Measurements from ENCODE around the gene NOL12.
"Not testable (repeated sequence)": the region's sequence is repeated elsewhere in the genome, so short reads cannot be mapped to it uniquely, and the experiment has no call there.

Gene NOL12

DNA sequence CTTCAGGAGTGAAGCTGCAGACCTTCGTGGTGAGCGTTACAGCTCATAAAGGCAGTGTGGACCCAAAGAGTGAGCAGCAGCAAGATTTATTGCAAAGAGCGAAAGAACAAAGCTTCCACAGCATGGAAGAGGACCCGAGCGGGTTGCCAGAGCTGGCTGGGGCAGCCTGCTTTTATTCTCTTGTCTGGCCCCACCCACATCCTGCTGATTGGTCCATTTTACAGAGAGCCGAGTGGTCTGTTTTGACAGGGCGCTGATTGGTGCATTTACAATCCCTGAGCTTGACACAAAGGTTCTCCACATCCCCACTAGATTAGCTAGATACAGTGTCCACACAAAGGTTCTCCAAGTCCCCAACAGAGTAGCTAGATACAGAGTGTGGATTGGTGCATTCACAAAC lies 31.1 kb downstream of the NOL12 start:
- not testable (repeated sequence) for DNase-seq

DNA sequence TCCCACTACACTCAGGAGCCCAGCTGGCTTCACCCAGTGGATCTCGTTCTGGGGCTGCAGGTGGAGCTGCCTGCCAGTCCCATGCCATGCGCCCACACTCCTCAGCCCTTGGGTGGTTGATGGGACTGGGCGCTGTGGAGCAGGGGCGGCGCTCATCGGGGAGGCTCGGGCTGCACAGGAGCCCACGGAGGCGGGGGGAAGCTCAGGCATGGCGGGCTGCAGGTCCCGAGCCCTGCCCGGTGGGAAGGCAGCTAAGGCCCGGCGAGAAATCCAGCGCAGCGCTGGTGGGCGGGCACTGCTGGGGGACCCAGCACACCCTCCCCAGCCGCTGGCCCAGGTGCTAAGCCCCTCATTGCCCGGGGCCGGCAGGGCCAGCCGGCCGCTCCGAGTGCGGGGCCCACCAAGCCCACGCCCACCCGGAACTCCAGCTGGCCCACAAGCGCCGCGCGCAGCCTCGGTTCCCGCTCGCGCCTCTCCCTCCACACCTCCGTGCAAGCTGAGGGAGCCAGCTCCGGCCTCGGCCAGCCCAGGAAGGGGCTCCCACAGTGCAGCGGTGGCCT lies 31.7 kb downstream of the NOL12 start:
- DNase-seq, result not testable (repeated sequence)

DNA sequence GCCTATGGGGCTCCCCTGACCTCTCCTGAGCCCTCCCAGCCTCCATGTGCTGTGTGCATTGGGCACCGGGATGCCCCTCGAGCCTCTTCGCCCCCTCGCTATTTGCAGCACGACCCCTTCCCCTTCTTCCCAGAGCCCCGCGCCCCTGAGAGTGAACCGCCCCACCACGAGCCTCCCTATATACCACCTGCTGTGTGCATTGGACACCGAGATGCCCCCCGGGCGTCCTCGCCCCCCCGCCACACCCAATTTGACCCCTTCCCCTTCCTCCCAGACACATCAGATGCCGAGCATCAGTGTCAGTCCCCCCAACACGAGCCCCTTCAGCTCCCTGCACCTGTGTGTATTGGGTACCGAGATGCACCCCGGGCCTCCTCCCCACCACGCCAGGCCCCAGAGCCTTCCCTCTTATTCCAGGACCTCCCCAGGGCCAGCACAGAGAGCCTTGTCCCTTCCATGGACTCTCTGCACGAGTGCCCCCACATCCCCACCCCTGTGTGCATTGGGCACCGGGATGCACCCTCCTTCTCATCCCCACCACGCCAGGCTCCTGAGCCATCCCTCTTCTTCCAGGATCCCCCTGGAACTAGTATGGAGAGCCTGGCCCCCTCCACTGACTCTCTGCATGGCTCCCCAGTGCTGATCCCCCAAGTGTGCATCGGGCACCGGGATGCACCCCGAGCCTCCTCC lies 39.6 kb downstream of the NOL12 start:
- no peak for DNase-seq

DNA sequence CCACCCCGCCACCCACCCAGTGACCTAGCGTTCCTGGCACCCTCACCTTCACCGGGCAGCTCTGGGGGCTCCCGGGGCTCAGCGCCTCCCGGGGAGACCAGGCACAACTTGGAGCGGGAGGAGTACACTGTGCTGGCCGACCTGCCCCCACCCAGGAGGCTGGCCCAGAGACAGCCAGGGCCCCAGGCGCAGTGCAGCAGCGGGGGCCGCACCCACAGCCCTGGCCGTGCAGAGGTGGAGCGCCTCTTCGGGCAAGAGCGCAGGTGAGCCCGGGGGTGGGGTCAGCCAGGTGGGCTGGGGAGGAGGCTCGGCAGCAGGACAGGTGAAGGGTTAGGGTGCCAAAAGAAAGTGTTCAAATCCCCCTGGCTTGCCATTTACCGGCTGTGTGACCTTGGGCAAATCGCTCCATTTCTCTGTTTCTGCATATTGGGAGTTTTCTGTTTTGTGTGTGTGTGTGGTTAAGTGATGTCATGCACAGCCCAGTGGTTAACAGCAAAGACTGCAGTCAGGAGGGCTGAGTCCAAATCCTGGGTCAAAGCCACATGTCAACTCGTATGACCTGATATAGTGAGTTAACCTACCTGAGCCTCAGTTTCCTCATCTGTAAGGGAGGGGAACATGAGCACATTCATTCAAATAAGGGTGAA lies 40.2 kb downstream of the NOL12 start:
- no peak for DNase-seq

DNA sequence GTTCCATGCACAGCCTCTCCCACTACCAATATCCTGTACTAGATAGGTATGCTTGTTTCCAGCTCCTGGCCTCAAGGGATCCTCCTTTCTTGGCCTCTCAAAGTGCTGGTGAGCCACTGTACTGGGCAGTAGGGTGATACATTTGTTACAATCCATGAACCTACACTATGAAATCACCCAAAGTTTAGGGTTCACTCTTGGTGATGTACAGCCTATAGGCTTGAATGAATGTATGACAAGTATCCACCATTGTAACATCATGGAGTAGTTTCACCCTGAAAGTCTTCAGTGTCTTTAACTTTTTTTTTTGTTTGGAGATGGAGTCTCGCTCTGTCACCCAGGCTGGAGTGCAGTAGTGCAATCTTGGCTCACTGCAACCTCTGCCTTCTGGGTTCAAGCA lies 42.5 kb downstream of the NOL12 start:
- no peak for DNase-seq

DNA sequence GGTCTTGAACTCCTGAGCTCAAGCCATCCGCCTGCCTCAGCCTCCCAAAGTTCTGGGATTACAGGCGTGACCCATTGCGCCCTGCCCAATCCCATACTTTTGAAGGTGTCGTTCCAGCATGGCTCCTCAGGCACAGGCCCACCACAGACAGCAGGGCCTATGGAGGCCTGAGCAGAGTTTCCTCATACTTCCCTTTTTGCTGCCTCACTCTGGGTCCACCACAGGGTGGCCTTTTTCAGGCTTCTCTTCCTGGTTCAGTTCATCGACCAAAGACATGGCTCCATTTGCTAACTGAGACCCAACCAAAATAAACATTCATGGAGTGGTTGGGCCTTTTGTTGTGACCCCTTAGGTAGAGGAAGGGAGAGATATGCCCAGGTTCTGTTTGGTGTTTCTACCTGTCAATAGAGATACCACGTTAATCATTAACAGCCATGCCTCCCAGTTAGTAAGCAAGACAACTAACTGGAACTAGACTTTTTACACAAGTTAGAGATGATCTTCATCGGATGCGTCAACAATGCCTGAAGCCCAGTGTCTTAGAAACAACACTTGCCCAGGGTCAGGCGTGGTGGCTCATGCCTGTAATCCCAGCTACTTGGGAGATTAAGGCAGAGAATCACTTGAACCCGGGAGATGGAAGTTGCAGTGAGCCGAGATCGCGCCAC lies 45.8 kb downstream of the NOL12 start:
- DNase-seq, result no peak

DNA sequence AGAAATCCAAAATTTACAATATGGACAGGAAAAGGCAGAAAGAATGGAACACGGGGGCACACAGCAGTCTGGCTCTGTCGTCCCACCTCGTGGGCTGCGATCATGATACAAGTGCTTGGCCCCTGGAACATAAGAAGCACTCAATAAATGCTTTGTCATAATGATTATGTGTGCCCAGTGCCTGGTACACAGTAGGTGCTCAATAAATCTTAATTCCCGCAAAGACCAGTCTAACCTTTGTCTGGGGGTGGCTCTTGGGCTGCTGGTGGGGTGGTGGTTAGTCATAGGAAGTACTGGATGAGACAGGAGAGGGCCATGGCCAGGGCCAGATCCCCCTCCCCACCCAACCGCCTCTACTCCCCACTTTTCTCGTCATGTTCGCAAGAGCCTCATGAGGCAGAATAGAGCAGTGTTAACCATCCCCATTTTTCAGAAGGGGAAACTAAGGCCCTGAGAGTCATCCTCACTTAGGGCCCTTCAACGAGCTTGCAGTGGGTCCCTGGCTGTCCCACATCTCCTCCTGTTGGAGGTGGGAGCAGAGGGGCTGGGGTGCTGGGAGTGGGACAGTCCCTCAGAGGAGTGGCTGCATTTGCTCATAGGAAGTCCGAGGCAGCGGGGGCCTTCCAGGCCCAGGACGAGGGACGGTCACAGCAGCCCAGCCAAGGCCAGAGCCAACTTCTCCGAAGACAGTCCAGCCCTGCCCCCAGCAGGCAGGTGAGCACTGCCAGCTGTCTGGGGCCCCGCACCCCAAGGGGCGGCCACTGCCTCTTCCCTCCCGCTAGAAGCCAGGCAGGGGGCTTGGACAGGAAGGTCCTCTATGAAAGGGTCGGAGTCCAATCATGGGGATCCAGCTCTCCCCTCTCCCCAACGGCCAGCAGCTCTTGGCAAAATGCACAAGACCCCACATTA lies 46.8 kb downstream of the NOL12 start:
- DNase-seq, result no peak

DNA sequence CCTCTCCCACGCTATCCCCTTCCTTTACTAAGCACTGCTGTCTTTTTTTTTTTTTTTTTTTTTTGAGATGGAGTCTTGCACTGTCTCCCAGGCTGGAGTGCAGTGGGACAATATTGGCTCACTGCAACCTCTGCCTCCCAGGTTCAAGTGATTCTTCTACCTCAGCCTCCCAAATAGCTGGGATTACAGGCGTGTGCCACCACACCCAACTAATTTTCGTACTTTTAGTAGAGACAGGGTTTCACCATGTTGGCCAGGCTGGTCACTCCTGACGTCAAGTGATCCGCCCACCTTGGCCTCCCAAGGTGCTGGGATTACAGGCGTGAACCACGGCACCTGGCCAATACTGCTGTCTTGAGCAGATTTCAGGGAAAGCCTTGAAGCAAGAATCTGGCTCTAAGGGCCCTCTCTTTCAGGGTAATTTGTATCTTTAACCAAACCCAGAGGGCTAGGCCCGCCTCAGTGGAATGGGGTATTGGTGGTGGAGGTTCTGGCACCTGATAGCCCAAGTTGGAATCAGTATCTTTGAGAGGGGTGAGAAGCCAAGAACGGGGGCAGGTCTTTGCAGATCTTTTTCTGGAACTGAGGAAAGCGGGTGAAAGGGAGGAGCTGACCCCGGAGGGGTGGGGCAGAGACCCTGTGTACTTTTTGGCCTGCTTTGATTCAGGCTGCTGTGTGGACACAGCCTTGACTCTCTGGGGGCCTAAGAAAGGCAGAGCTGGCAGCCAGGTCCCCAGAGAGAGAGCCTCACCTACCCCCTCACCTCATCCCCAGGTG lies 47.7 kb downstream of the NOL12 start:
- no peak for DNase-seq

DNA sequence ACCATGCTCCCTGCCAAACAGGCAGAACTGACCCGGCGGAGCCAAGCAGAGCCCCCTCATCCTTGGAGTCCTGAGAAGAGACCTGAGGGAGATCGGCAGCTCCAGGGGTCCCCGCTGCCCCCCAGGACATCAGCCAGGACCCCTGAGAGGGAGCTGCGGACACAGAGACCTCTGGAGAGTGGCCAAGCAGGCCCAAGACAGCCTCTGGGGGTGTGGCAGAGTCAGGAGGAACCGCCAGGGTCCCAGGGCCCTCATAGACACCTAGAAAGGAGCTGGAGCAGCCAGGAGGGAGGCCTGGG lies 48.2 kb downstream of the NOL12 start:
- DNase-seq, result no peak

DNA sequence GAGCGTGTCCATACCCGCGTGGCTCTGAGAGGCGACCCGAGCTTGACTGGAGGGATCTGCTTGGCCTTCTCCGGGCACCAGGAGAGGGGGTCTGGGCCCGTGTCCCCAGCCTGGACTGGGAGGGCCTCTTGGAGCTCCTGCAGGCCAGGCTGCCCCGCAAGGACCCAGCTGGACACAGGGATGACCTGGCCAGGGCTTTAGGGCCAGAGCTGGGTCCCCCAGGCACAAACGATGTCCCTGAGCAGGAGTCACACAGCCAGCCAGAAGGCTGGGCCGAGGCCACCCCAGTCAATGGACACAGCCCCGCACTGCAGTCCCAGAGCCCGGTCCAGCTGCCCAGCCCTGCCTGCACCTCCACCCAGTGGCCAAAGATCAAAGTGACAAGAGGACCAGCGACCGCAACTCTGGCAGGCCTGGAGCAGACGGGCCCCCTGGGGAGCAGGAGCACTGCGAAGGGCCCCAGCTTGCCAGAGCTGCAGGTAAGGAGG lies 48.9 kb downstream of the NOL12 start:
- DNase-seq, result no peak

DNA sequence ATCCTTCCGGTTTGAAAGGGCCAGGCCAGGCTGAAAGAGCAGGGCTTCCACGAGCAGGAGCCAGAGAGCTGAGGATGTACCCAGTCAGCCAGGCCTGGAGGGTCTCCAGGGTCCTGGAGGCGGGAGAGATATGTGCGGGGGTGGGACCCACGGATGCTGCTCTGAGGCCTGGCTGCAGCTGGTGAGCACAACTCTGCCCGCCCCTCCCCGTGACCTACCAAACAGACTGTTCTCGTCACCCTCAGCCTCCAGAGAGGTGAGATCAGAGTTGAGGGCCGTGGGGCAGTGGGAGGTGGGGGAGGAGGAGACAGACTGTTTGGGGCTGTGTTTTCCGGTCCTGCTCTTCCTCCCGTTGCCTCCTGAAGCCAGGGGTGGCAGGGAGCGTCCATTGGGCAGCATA lies 52.9 kb downstream of the NOL12 start:
- no peak for DNase-seq

DNA sequence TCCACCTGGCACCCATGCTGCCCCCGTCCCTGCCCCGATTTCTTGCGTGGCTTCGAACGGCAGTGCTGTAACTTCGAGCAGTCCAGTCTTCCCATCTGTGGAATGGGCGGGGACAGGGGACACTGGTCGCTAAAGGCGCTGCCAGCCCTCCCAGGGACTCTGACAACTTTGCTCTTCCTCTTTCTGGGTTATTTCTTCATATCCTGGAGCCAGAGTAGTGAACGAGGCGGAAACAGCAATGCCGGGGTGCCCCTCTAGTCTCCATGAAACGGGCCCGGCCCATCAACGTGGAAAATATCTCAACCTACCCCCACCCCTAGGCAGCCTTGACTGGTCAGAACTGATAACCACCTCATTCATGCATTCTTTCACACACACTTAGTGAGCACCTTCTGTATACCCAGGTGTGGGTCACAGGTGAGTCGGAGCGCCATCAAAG lies 53.5 kb downstream of the NOL12 start:
- no peak for DNase-seq

DNA sequence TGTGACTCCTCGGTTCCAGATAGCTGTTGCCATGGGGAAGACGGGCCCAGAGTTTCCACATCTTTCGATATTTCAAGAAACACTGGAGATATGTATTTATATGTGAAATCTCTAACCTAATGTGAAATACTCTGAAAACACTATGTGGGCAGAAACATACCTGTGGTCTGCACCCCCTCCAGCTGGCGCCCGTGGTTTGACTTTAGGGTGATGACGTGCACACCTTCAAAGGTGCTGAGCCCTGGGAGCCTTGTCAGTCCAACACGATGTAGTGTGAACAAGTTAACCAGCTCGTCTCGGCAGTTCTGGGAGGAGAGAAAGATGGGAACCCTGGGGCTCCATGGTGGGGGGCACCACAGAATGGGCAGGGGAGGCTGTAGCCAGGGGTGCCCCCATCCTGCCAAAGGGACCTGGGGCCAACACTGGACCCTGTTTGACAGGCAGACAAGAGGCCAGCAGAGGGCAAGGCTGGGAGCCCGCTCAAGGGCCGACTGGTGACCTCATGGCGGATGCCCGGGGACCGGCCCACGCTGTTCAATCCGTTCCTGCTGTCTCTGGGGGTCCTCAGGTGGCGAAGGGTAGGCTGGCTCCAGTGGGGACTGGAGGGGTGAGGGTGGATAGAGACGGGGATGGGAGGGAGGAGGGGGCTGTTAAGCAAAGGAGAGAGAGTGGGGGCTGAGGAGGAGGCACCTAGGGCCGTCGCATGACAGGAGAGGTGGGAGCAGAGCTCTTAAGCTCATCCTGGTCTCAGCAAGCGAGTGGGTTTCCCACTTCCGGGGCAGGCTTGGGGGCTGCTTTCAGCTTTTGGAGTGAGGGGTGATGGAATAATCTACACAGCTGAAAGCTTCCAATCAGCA lies 54.5 kb downstream of the NOL12 start:
- no peak for DNase-seq

DNA sequence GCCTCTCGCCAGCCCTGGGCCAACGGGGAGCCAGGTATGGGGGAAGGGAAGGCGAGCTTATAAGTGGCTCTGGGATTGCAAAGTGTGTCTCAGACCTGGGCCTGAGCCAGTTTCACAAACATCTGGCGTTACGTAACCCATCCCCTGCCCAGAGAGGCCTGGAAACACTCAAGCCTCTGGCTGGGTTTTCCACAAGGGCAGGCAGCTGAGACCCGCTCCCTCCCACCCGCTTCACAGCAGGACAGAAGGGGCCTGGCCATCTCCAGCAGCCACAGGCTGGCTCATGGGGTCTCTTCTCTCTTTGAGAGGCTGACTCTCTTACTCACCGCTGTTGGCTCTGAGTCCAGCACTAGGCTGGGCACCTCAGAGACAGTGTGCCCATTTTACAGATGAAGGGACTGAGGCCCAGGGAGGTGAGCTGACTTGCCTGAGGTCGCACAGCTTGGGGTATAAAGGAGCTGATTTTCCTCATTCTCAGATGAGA lies 55.2 kb downstream of the NOL12 start:
- no peak for DNase-seq

DNA sequence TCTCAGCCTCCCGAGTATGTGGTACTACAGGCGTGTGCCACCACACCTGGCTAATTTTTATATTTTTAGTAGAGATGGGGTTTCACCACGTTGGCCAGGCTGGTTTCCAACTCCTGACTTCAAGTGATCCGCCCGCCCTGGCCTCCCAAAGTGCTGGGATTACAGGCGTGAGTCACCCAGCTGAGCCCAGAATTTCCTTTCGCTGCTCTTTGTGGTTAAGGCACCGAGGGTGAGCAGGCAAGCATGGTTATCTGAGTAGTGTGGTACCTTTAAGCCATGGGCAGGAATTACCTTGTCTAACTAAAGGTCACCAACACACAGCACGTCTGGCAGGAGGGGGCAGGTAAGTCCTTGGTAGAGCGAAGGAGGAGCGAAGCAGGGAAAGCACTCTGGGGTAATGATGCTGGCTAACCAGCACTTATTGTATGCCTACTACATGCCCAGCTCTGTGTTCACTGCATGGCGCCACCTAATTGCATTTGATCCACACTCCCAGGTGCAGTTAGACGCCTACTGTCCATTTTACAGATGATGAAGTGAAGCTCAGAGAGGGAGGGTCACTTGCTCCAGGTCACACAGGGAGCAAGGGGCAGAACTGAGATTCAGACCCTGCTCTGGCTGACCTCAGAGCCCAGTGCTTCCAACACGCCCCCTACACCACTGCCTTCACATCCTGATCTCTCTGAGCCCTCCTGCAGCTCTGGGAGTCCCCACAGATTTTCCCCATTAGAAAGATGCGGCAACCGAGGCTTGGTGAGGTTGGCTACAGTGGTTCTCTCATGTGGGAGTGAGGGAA lies 56.4 kb downstream of the NOL12 start:
- peak; percentile 8 to 66 for DNase-seq

Data from SW 1271 (cell line).